Occipital lobe (tissue), 2 donors: ENCODE data around the gene TMEM86A. TPM values are rescaled to one million over a fixed set of nuclear protein-coding genes. Genes with fewer than 3 reads are reported as not detected.
A peak's percentile ranks its signal among the peaks of the same experiment; 100 is the strongest.

ENCODE experiments used
- DNase-seq: peaks from one replicate; lab custom pipeline; 2025; lab: John Stamatoyannopoulos, UW
- total RNA-seq: library from RNA; depleted of rRNA; stranded (reverse); fragments of >200 nt; gene quantifications from one replicate; pipeline ENCODE4 v1.2.3, GENCODE V29; 2014

Gene TMEM86A
- total RNA-seq, 1 donor from 2014 or later: 6.9 TPM

GRCh38 chr11:18699848-18700261 lies 1.3 kb downstream of the TMEM86A start:
- no peak for DNase-seq

DNA sequence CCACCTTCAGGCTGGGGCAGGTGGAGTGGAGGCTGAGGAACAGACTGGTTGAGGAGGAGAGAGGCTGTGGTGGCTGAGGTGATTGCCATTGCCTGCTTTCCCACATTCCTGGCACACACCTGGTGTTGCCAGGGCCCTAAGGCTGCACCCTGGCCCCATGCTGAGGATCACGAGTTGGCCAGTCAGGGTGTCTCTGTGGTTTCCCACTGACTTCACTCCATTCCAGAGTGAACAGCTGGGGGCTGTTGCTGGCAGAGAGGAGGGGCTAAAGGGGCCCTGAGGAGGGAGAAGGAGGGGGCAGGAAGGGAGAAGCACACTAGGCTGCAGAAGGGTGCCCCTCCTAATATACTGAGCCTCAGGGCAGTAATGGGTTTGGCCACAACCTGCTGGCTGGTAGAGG lies 1.8 kb downstream of the TMEM86A start:
- no peak for DNase-seq

DNA sequence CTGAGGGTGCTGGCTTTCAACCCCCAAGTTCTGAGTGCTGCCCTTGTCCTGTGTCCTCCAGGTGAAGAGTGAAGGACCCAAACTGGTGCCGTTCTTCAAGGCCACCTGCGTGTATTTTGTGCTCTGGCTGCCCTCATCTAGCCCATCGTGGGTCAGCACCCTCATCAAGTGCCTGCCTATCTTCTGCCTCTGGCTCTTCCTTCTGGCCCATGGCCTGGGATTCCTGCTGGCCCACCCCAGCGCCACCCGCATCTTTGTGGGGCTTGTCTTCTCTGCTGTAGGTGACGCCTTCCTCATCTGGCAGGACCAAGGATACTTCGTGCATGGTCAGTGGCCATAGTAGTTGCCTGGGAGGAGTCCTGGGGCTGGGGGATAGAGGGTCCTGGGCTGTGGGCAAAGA lies 2.3 kb downstream of the TMEM86A start:
- DNase-seq: no peak

DNA sequence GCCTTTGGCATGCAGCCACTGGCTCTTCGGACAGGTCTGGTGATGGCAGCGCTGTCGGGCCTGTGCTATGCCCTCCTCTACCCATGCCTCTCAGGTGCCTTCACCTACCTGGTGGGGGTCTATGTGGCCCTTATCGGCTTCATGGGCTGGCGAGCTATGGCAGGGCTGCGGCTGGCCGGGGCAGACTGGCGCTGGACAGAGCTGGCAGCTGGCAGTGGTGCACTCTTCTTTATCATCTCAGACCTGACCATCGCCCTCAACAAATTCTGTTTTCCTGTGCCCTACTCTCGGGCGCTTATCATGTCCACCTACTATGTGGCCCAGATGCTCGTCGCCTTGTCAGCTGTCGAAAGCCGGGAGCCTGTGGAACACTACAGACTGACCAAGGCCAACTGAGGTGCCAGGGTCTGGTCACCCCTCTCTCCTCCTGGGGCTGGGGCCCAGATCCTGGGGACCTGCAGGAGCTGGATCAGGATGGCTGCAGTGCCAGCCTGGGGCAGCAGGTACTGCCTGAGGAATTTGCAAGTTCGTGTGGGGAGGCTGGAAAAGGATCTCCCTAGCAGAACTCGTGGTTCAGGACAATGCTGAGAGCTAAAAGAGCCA lies 3.1 kb downstream of the TMEM86A start:
- no peak for DNase-seq

- DNase-seq: no peak
Measured at GRCh38 chr11:18703001-18703763, 4.6 kb downstream of the TMEM86A start.

DNA sequence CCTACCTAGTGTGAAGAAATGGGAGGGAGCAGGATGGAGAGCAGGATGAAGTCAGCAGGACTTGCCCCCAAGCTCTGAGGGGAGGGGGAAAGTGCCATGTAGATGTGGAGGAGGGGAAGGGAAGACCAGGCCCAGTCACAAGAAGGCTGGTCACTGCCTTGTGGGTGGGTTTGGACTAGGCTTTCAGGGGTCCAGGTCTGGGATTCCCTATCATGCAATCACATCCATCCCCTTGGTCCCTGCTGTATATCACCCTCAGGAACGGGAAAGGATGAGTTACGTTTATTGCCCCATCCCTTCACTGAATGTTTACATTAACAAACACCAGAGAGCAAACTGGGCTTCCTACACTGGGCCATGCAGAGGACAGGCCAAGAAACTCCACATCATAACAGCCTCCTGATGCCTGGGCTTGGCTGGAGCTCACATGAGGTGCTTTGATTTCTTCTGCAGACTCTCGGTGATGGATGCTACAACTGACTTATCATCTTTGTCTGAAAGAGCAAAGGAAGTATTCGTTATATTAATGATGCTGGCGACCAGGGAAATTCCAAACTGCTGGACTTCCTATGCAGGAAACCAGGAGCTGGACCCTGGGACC lies 5.6 kb downstream of the TMEM86A start:
- DNase-seq: no peak

DNA sequence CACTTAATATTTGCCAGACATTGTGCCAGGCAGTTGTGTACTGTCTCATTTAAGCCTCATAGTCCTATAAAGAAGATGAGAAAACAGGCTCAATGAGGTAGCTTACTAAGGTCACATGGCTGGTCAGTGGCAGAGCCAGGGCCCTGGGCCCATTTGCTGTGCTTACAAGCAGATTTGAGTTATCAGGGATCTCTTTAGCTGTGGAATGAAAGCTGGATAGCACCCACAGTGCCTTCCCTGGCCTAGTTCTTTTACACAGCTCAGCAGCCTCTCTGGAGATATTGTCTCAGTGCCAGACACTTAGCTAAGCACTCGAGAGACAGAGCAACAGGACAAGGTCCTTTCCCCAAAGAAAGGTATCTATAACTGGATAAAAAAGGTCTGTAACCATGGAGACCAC lies 6.1 kb downstream of the TMEM86A start:
- peak; percentile 11 for DNase-seq

GRCh38 chr11:18705651-18706281 lies 7.2 kb downstream of the TMEM86A start:
- DNase-seq: no peak

DNA sequence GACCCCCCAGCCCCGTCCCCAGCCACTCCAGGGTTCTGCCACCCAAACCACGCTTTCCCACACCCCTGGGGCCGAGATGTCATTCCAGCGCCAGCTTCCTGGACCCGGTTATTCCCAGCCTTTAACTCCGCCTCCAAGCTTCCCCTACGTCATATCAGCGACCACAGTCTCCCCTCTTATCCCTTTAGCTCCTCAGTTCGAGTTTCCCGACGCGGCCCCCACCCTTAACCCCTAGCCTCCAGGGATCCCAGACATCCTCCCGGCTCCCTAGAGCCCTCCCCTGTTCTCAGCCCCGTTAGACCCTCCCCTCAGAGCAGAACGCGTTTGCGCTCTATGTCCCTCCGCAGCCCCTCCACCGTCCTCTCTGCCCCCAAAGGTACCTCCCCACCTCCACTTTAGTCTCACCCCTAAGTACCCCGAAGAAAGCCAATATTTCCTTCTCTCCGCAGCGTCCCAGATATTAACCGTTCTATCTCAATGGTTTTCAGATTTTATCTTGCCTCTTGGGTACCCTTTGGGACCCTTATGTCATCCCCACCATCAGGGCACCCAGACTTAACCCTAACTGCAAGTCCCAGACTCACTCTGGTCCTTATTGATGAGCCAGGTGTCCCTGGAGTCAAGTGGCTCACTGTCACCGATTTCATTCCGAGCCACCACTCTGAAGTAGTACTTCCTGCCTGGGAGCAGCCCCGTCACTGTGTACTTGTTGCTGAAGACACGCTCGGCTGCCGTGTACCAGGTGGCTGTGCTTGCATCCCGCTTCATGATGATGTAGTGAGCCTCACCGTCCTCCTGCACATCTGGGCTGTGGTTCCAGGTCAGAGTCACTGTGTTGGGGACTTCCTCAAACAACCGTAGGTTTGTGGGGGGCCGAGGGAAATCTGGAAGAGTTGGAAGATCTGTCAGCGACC lies 8.0 kb downstream of the TMEM86A start:
- peak; percentile 43 for DNase-seq

- DNase-seq: no peak
Measured at GRCh38 chr11:18707811-18708340, 9.3 kb downstream of the TMEM86A start.

DNA sequence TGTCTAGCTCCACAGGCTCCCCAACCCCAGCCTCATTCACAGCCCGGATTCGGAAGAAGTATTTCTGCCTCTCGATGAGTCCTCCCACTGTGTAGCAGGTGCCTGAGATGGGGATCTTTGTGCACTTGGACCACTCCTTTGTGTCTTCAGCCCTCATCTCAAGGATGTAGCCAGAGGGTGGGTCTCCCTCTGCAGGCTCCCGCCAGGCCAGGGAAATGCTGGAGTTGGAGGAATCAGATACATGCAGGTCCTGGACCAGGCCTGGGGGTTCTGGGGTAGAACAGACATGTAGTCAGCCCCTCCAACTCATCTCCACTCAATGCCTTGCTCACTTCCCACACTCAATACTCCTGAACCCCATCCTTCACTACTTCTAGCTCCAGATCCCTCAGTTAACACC lies 10.8 kb downstream of the TMEM86A start:
- no peak for DNase-seq

DNA sequence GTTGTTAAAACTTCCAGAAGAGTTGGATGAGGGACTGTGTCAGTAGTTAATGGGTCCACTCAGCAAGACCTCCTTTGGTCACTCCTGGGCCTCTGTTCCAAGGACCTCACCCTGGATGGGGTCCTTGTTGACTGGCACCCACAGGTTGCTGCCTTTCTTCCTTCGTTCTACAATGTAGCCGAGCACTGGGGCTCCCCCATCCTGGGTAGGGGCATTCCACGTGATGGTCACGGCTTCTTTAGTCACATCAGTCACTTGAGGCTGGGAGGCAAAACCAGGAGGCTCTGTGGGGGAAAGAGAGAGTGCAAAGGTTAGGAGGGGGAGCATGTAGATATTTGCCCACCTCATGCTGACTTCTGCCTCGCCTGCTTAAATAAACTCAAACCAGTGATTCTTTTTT lies 12.0 kb downstream of the TMEM86A start:
- no peak for DNase-seq

GRCh38 chr11:18713646-18714442 lies 15.3 kb downstream of the TMEM86A start:
- no peak for DNase-seq

DNA sequence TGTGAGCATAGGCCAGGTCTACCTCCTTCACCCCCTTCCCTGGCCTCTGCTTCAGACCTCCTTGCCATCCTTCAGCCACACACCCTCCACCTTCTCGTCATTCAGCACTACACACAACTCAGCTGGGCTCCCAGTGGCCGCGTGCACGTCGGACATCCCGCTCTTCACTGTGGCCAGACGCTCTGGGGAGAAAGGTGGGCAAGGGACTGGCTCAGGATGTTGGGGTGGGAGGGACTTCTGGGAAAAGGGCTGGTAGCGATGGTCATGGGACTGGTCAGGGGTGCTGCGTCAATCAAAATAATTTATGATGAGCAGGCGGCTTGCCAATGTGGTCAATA lies 15.8 kb downstream of the TMEM86A start:
- no peak for DNase-seq

GRCh38 chr11:18715476-18715875 lies 16.9 kb downstream of the TMEM86A start:
- no peak for DNase-seq

DNA sequence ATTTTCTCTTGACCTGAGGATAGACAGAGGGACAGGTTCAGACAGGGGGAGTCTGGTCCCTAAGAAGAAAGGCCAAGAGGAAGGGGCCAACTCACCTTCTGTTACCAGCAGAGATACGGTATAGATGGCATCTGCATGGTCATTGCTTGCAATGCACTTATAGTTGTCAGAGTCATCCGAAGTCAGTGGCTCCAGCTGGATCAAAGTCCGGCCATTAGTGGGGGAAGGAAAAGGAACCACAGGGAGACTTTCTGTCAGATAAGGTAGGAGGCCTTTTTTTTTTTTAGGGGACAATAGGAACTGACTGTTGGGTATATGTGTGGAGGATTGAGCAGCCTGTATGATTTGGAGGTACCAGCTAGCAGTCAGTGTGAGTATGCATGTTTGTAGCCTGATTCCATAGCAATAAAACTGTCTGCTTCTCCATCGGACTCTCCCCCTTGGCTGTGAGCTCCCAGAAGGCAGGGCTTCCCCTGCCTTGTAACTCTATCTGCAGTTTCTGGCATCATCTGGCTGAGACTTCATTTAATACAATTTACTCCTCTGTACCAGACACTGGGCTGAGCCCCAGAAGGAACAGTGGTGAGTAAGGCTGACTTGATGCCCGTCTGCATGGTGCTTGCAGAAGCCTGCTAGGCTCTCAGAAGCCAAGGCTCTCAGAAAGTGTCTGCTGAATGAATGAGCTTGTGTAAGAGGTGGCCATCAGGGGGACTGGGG lies 21.7 kb downstream of the TMEM86A start:
- peak; percentile 42 for DNase-seq

GRCh38 chr11:18720808-18721560 lies 22.4 kb downstream of the TMEM86A start:
- peak; percentile 66 for DNase-seq

GRCh38 chr11:18721561-18722292 lies 23.1 kb downstream of the TMEM86A start:
- DNase-seq: no peak
